HEK293T (cell line): ENCODE measurements around the gene PFN2.

ENCODE experiments used
- CTCF ChIA-PET: fragments of 350-600 bp; formaldehyde crosslinking; extraction: SDS; loops from one replicate; lab custom pipeline; 2021; ENCODE audit warnings: antibody characterized with exemption, inconsistent platforms; lab: Yijun Ruan, JAX
- POLR2A ChIA-PET: fragments of 350-600 bp; formaldehyde crosslinking; extraction: SDS; loops from one replicate; lab custom pipeline; 2020; ENCODE audit warnings: antibody characterized with exemption, inconsistent platforms; lab: Yijun Ruan, JAX
- DNase-seq: peaks from one replicate; pipeline ENCODE4 v3.0.0; 2012; ENCODE audit warnings: mixed read lengths; ENCODE audit errors: extremely low spot score
- ARNT ChIP-seq: fragments of 450-650 bp; IDR thresholded peaks from 2 replicates; pipeline ENCODE4 v1.6.1; 2017; ENCODE audit warnings: mild to moderate bottlenecking
- BHLHE40 ChIP-seq: fragments of 450-650 bp; IDR thresholded peaks from 2 replicates; pipeline ENCODE4 v1.6.1; 2016; ENCODE audit warnings: mild to moderate bottlenecking, moderate library complexity, borderline replicate concordance
- ELF4 ChIP-seq: fragments of 450-650 bp; IDR thresholded peaks from 2 replicates; pipeline ENCODE4 v1.6.1; 2017; ENCODE audit warnings: antibody characterized with exemption
- FOXA1 ChIP-seq: fragments of 450-650 bp; IDR thresholded peaks from 2 replicates; pipeline ENCODE4 v1.6.1; 2016; ENCODE audit warnings: mild to moderate bottlenecking
- FOXM1 ChIP-seq: fragments of 450-650 bp; IDR thresholded peaks from 2 replicates; pipeline ENCODE4 v1.6.1; 2017; ENCODE audit warnings: mild to moderate bottlenecking, borderline replicate concordance
- HDGF ChIP-seq: fragments of 450-650 bp; IDR thresholded peaks from 2 replicates; pipeline ENCODE4 v1.6.1; 2017; ENCODE audit warnings: antibody characterized with exemption, borderline replicate concordance
- LEF1 ChIP-seq: fragments of 450-650 bp; IDR thresholded peaks from 2 replicates; pipeline ENCODE4 v1.6.1; 2017; ENCODE audit warnings: mild to moderate bottlenecking, borderline replicate concordance
- NFRKB ChIP-seq: fragments of 450-650 bp; IDR thresholded peaks from 2 replicates; pipeline ENCODE4 v1.6.1; 2016; ENCODE audit warnings: mild to moderate bottlenecking, moderate library complexity
- SP1 ChIP-seq: fragments of 450-650 bp; IDR thresholded peaks from 2 replicates; pipeline ENCODE4 v1.6.1; 2017
- TARDBP ChIP-seq: fragments of 450-650 bp; IDR thresholded peaks from 2 replicates; pipeline ENCODE4 v1.6.1; 2016

The PFN2 gene

GRCh38 chr3:149919509-149919908, 51.2 kb downstream of the PFN2 start:
- TF ChIP-seq NFRKB: no peak
- no peak for TF ChIP-seq BHLHE40
- TF ChIP-seq SP1: no peak
- no peak for TF ChIP-seq FOXM1
- TF ChIP-seq ARNT: no peak
- TF ChIP-seq LEF1: no peak
- no peak for TF ChIP-seq FOXA1
- POLR2A ChIA-PET: no interaction called here
- CTCF ChIA-PET: no interaction called here
- no peak for DNase-seq

GRCh38 chr3:149917124-149917667, 53.5 kb downstream of the PFN2 start:
- POLR2A ChIA-PET: no interaction called here
- CTCF ChIA-PET: interaction anchor here (1.0 kb wide), 1 partner anchor 38 kb away, joined by 3 read pairs; no protein-coding TSS in a partner anchor
- DNase-seq: no peak
- no peak for TF ChIP-seq FOXM1
- no peak for TF ChIP-seq ARNT
- no peak for TF ChIP-seq FOXA1
- TF ChIP-seq BHLHE40: no peak
- no peak for TF ChIP-seq HDGF
- TF ChIP-seq TARDBP: no peak
- no peak for TF ChIP-seq ELF4
